ENCODE data around the gene PROB1. TPM values are rescaled to one million over a fixed set of nuclear protein-coding genes. Genes with fewer than 3 reads are reported as not detected.

Gene PROB1
- total RNA-seq, 2 experiments from 2014 or later, result 3.8 to 3.9 TPM

GRCh38 chr5:139403787-139404483 is 9.0 kb upstream of the PROB1 start, which contains the start of gene SPATA24:
Gene SPATA24, minus strand, starts transcription at chr5:139404089. Its CDS starts 29 bp downstream, at chr5:139404060.
- peaks cover 34% of the 10 kb centered on the region for H3K4me1 Mint-ChIP-seq (ENCODE audit: low read depth)
- H3K27ac Mint-ChIP-seq, result peak within 1 kb of the TSS; percentile 99
- intact Hi-C loops (cut with micrococcal nuclease), result loop anchor here (1.0 to 5.0 kb wide), 5 partner anchors 10 to 343 kb away; partner anchors contain the start of genes DNAJC18 and UBE2D2
- H3K4me3 Mint-ChIP-seq, result peak within 1 kb of the TSS; percentile 91
- peak; percentile 100 for DNase-seq
- no peaks in the 10 kb centered on the region for H3K9me3 Mint-ChIP-seq
- H3K36me3 Mint-ChIP-seq, result peaks cover 4% of the 10 kb centered on the region
- CTCF ChIA-PET, result interaction anchor here (0.8 to 4.4 kb wide), 9 partner anchors 10 to 110 kb away, joined by 3 to 37 read pairs (median 7); partner anchors contain the start of genes DNAJC18, MZB1, PAIP2 and PROB1
- POLR2A ChIA-PET, result interaction anchor here (0.7 to 3.1 kb wide), 8 partner anchors 9 to 159 kb away, joined by 3 to 22 read pairs (median 4); partner anchors contain the start of genes DNAJC18, PAIP2, PROB1 and STING1
- H3K27me3 Mint-ChIP-seq, result no peaks in the 10 kb centered on the region

GRCh38 chr5:139403418-139403786 is 8.5 kb upstream of the PROB1 start:
- H3K27me3 Mint-ChIP-seq, result no peaks in the 10 kb centered on the region
- POLR2A ChIA-PET, result interaction anchor here (0.7 to 3.1 kb wide), 7 partner anchors 8 to 160 kb away, joined by 3 to 22 read pairs (median 4); partner anchors contain the start of genes DNAJC18, PAIP2, PROB1 and STING1
- intact Hi-C loops (cut with micrococcal nuclease), result loop anchor here (5.0 kb wide), 1 partner anchor 344 kb away; no protein-coding TSS in a partner anchor

DNA sequence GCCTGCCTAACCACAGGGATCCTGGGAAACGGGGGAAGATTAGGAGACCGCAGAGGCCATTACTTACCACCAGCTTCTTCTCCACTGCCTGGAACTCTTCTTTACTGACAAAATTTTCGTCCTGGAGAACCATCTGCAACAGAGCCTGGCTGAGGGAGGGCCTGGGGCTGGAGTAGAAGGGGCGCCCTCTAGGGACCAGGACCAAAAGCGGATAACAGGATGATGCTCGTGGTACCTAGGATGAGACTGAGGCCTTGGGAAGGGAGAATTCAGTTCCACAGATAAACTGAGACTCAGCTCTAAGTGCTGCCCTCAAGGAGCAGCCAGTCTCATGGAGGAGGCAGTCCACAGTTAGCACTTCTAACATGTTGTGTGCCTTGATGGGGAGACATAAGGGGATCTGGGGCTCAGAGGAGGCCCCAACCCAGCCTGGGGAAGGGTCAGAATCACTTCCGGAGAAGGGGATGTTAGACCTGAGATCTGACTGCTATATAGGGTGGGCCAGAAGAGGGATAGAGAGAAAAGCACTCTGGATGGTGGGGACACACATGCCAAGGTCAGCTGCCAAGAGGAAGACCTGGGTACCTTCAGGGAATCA is 7.8 kb upstream of the PROB1 start:
- peaks cover 2% of the 10 kb centered on the region for H3K36me3 Mint-ChIP-seq
- POLR2A ChIA-PET, result interaction anchor here (2.7 to 3.1 kb wide), 2 partner anchors 10 to 12 kb away, joined by 16 to 22 read pairs; no protein-coding TSS in a partner anchor
- H3K4me3 Mint-ChIP-seq, result peak overlapping the region; percentile 91
- peaks cover 34% of the 10 kb centered on the region for H3K4me1 Mint-ChIP-seq (ENCODE audit: low read depth)
- CTCF ChIA-PET, result interaction anchor here (0.7 to 4.4 kb wide), 12 partner anchors 8 to 578 kb away, joined by 3 to 37 read pairs (median 6); partner anchors contain the start of genes DNAJC18, MZB1, PAIP2 and PROB1
- peak overlapping the region; percentile 99 for H3K27ac Mint-ChIP-seq
- H3K9me3 Mint-ChIP-seq, result no peaks in the 10 kb centered on the region
- H3K27me3 Mint-ChIP-seq, result no peaks in the 10 kb centered on the region
- DNase-seq, result peak; percentile 55
- intact Hi-C loops (cut with micrococcal nuclease), result loop anchor here (5.0 kb wide), 1 partner anchor 345 kb away; no protein-coding TSS in a partner anchor

More at GRCh38 chr5:139403418-139403786, 8.5 kb upstream of the PROB1 start:
- no peak for DNase-seq
- Mint-ChIP-seq H3K36me3 (peaks cover 4% of the 10 kb centered on the region), H3K4me1 (ENCODE audit: low read depth) (peaks cover 34% of the 10 kb centered on the region), H3K4me3 (peak overlapping the region; percentile 91), H3K9me3 (no peaks in the 10 kb centered on the region), H3K27ac (peak overlapping the region; percentile 99)
- CTCF ChIA-PET, result interaction anchor here (0.8 to 4.4 kb wide), 10 partner anchors 8 to 111 kb away, joined by 3 to 37 read pairs (median 7); partner anchors contain the start of genes DNAJC18, MZB1, PAIP2 and PROB1

- intact Hi-C loops (cut with micrococcal nuclease), result loop anchor here (5.0 kb wide), 1 partner anchor 346 kb away; no protein-coding TSS in a partner anchor
- ChIA-PET CTCF (interaction anchor here (0.8 to 4.4 kb wide), 5 partner anchors 9 to 112 kb away, joined by 3 to 37 read pairs (median 7); partner anchors contain the start of genes MZB1, PAIP2 and PROB1), POLR2A (interaction anchor here (2.7 to 3.1 kb wide), 2 partner anchors 9 to 14 kb away, joined by 16 to 22 read pairs; no protein-coding TSS in a partner anchor)
- H3K4me1 Mint-ChIP-seq (ENCODE audit: low read depth), result peaks cover 33% of the 10 kb centered on the region
- no peak for DNase-seq
- H3K4me3 Mint-ChIP-seq, result no peak overlapping the region
- no peaks in the 10 kb centered on the region for H3K9me3 Mint-ChIP-seq
- H3K27ac Mint-ChIP-seq, result no peak overlapping the region
- H3K27me3 Mint-ChIP-seq, result no peaks in the 10 kb centered on the region
- H3K36me3 Mint-ChIP-seq, result peaks cover 5% of the 10 kb centered on the region
These were observed 6.6 kb upstream of the PROB1 start for GRCh38 chr5:139401546-139401945.

GRCh38 chr5:139399501-139400121 is 4.7 kb upstream of the PROB1 start:
- ChIA-PET CTCF (no interaction called here), POLR2A (interaction anchor here (0.9 to 1.5 kb wide), 2 partner anchors 14 to 17 kb away, joined by 3 to 5 read pairs; no protein-coding TSS in a partner anchor)
- peaks cover 32% of the 10 kb centered on the region for H3K4me1 Mint-ChIP-seq (ENCODE audit: low read depth)
- H3K36me3 Mint-ChIP-seq, result peaks cover 15% of the 10 kb centered on the region
- no peaks in the 10 kb centered on the region for H3K27me3 Mint-ChIP-seq
- no peak overlapping the region for H3K4me3 Mint-ChIP-seq
- H3K27ac Mint-ChIP-seq, result peak overlapping the region; percentile 50
- no peaks in the 10 kb centered on the region for H3K9me3 Mint-ChIP-seq
- intact Hi-C loops (cut with micrococcal nuclease), result loop anchor here (5.0 kb wide), 1 partner anchor 348 kb away; no protein-coding TSS in a partner anchor
- peak; percentile 37 for DNase-seq

GRCh38 chr5:139397921-139398320 is 3.0 kb upstream of the PROB1 start:
- intact Hi-C loops (cut with micrococcal nuclease), result no loop called here
- ChIA-PET CTCF (interaction anchor here (1.4 kb wide), 1 partner anchor 24 kb away, joined by 4 read pairs; no protein-coding TSS in a partner anchor), POLR2A (interaction anchor here (0.7 kb wide), 1 partner anchor 191 kb away, joined by 3 read pairs; no protein-coding TSS in a partner anchor)
- Mint-ChIP-seq H3K36me3 (peaks cover 15% of the 10 kb centered on the region), H3K4me3 (no peak overlapping the region), H3K4me1 (ENCODE audit: low read depth) (peaks cover 21% of the 10 kb centered on the region), H3K27me3 (no peaks in the 10 kb centered on the region), H3K27ac (no peak overlapping the region), H3K9me3 (no peaks in the 10 kb centered on the region)
- DNase-seq, result no peak

DNA sequence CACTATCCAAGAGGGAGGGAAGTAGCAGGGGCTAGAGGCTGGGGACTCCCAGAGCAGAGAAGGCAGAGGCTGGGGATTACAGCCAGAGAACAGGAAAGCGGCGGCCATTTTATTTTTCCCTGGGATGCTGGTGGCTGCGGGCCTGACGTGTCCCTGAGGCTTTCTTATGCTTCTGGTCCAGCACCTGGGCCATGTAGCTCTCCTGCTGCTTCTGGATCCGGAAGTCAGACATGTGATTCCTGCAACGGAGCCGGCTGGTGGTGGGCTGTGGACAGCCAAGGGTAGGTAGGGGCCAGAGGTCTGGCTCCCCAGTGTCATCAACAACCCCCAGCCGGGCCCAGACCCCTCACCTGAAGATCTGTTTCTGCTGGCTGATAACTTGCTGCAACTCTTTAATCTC is 1.8 kb upstream of the PROB1 start:
- no peak overlapping the region for H3K4me3 Mint-ChIP-seq
- intact Hi-C loops (cut with micrococcal nuclease), result no loop called here
- peaks cover 17% of the 10 kb centered on the region for H3K4me1 Mint-ChIP-seq (ENCODE audit: low read depth)
- CTCF ChIA-PET, result no interaction called here
- no peak for DNase-seq
- no peak overlapping the region for H3K27ac Mint-ChIP-seq
- POLR2A ChIA-PET, result no interaction called here
- no peaks in the 10 kb centered on the region for H3K27me3 Mint-ChIP-seq
- no peaks in the 10 kb centered on the region for H3K9me3 Mint-ChIP-seq
- H3K36me3 Mint-ChIP-seq, result peaks cover 19% of the 10 kb centered on the region

- Mint-ChIP-seq H3K4me3 (peak overlapping the region; percentile 55), H3K27me3 (no peaks in the 10 kb centered on the region), H3K27ac (no peak overlapping the region), H3K9me3 (no peaks in the 10 kb centered on the region), H3K4me1 (ENCODE audit: low read depth) (peaks cover 24% of the 10 kb centered on the region), H3K36me3 (peaks cover 19% of the 10 kb centered on the region)
- ChIA-PET CTCF (interaction anchor here (1.1 kb wide), 1 partner anchor 54 kb away, joined by 3 read pairs; the partner anchor contains the start of gene PAIP2), POLR2A (interaction anchor here (0.9 to 1.7 kb wide), 2 partner anchors 8 to 102 kb away, joined by 4 read pairs; partner anchors contain the start of gene SPATA24)
- intact Hi-C loops (cut with micrococcal nuclease), result no loop called here
- no peak for DNase-seq
These were observed 1.1 kb upstream of the PROB1 start for GRCh38 chr5:139395844-139396640.

DNA sequence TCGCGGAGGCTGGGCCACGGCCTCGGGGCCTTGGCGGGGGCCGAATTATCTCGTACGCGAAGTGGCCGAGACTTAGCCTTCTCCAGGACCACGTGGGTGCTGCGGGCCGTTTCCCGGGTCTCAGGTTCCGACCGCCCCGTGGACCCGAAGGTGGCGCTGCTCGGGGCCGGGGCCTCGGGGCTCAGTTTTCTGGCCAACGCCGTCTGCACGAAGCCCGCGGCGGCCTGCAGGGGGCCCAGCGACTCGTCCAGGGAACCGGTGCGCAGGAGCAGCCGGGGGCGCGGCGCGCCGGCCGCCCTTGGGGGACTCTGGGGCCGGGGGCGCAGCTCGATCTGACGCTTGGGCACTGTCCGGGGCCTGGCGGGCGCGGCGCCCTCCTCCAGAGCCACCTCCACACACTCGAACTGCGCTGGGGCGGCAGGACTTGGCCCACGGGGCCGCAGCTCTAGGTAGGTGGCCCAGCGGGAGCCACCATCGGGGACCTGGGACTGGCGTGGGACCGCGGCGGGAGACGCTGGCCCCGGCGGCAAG is 716 bp downstream of the PROB1 start:
- Mint-ChIP-seq H3K4me1 (ENCODE audit: low read depth) (peaks cover 34% of the 10 kb centered on the region), H3K27me3 (no peaks in the 10 kb centered on the region), H3K36me3 (peaks cover 18% of the 10 kb centered on the region), H3K9me3 (no peaks in the 10 kb centered on the region), H3K27ac (no peak overlapping the region), H3K4me3 (peak overlapping the region; percentile 93)
- ChIA-PET POLR2A (interaction anchor here (1.7 to 5.5 kb wide), 2 partner anchors 10 to 22 kb away, joined by 4 to 57 read pairs; partner anchors contain the start of gene SPATA24), CTCF (interaction anchor here (0.7 to 5.8 kb wide), 2 partner anchors 8 to 71 kb away, joined by 3 to 37 read pairs; partner anchors contain the start of gene SPATA24)
- intact Hi-C loops (cut with micrococcal nuclease), result loop anchor here (5.0 kb wide), 1 partner anchor 197 kb away; the partner anchor contains the start of gene SIL1
- DNase-seq, result peak; percentile 68

DNA sequence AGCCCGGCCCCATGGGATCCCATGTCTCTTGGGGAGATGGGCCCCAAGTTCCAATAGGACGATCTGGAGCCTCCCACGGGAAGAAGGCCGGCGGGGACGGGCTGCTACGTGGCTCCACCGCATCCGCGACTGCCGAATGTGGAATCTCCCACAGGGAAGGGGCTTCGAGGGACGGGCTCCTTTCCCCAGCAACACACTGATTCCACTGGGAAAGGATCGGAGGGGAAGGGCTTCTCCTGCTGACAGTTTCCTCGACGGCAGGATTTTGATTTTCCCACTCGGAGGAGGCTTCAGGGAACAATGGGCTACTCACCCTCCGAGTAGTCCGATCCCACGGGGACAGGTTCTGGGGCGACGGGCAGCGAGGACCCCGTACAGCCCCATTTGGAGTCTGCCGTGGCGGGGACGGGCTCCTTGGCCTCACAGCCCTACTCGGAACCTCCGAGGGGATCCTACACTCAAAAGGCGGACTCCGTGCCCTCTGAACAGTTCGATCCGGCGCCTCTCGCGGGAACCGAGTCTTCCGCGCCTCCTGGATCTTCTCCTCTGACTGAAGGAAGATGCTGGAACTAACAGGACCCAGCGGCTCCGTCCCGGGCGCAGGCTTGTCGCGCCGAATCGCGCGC is 1.3 kb downstream of the PROB1 start:
- peak overlapping the region; percentile 93 for H3K4me3 Mint-ChIP-seq
- H3K36me3 Mint-ChIP-seq, result peaks cover 18% of the 10 kb centered on the region
- H3K4me1 Mint-ChIP-seq (ENCODE audit: low read depth), result peaks cover 34% of the 10 kb centered on the region

More for the DNA sequence above, 1.3 kb downstream of the PROB1 start:
- Mint-ChIP-seq H3K27me3 (no peaks in the 10 kb centered on the region), H3K9me3 (no peaks in the 10 kb centered on the region), H3K27ac (peak overlapping the region; percentile 87)
- intact Hi-C loops (cut with micrococcal nuclease), result loop anchor here (5.0 kb wide), 1 partner anchor 196 kb away; the partner anchor contains the start of gene SIL1
- DNase-seq, result peak; percentile 35
- ChIA-PET POLR2A (interaction anchor here (1.0 to 5.5 kb wide), 6 partner anchors 9 to 100 kb away, joined by 3 to 57 read pairs (median 10); partner anchors contain the start of genes MATR3, PAIP2 and SPATA24), CTCF (interaction anchor here (1.0 to 5.8 kb wide), 3 partner anchors 9 to 120 kb away, joined by 4 to 37 read pairs (median 4); partner anchors contain the start of gene SPATA24)

All from activated CD4-positive, alpha-beta memory T cell treated with anti-CD3 and anti-CD28 coated beads for 36 hours (primary cell).